GM23338 (cell line): ENCODE measurements around the gene SOX9. TPM values are rescaled to one million over a fixed set of nuclear protein-coding genes. Genes with fewer than 3 reads are reported as not detected.

Experiments
- ATAC-seq: fragments of 200-7000 bp; cut with Tn5 transposase; 3 replicates; pipeline ENCODE4 v1.9.1; 2020
- DNase-seq: peaks from one replicate; pipeline ENCODE4 v3.0.0-alpha.2; 2015; ENCODE audit warnings: low spot score
- H2AFZ ChIP-seq: fragments of 200-600 bp; sonication (generic); 2 replicates; pipeline ENCODE4 v1.8.0; 2016; ENCODE audit warnings: antibody characterized with exemption, mild to moderate bottlenecking, moderate library complexity
- H3F3A ChIP-seq: fragments of 200-600 bp; sonication (generic); replicated peaks from 2 replicates; pipeline ENCODE4 v1.8.0; 2017; ENCODE audit warnings: antibody characterized with exemption, mixed run types, low read depth
- H3K27ac ChIP-seq: fragments of 200-600 bp; sonication (generic); 2 replicates; pipeline ENCODE4 v1.6.1; 2016; ENCODE audit warnings: low read depth
- H3K27me3 ChIP-seq: fragments of 200-600 bp; sonication (generic); 2 replicates; pipeline ENCODE4 v1.8.0; 2016; ENCODE audit warnings: mild to moderate bottlenecking, mixed run types, moderate library complexity; ENCODE audit not compliant: insufficient read depth
- H3K36me3 ChIP-seq: fragments of 200-600 bp; sonication (generic); 2 replicates; pipeline ENCODE4 v1.8.0; 2016; ENCODE audit warnings: mild to moderate bottlenecking; ENCODE audit not compliant: insufficient read depth
- H3K4me1 ChIP-seq: fragments of 200-600 bp; sonication (generic); 2 replicates; pipeline ENCODE4 v1.8.0; 2016; ENCODE audit warnings: mild to moderate bottlenecking, moderate library complexity; ENCODE audit not compliant: insufficient read depth
- H3K4me2 ChIP-seq: fragments of 200-600 bp; sonication (generic); 2 replicates; pipeline ENCODE4 v1.7.1; 2017; ENCODE audit warnings: mixed run types
- H3K4me3 ChIP-seq: fragments of 200-600 bp; sonication (generic); 2 replicates; pipeline ENCODE4 v1.6.1; 2016; ENCODE audit warnings: mixed run types
- H3K79me2 ChIP-seq: fragments of 200-600 bp; sonication (generic); replicated peaks from 2 replicates; pipeline ENCODE4 v1.8.0; 2017; ENCODE audit warnings: mild to moderate bottlenecking; ENCODE audit not compliant: insufficient read depth
- H3K9me2 ChIP-seq: fragments of 200-600 bp; sonication (generic); 2 replicates; pipeline ENCODE4 v1.8.0; 2017; ENCODE audit not compliant: insufficient read depth
- H4K20me1 ChIP-seq: fragments of 200-600 bp; sonication (generic); replicated peaks from 2 replicates; pipeline ENCODE4 v1.8.0; 2017; ENCODE audit warnings: mild to moderate bottlenecking; ENCODE audit not compliant: insufficient read depth
- H3K27ac Mint-ChIP-seq: 2 replicates; pipeline ENCODE4 v1.8.0; 2020; ENCODE audit warnings: inconsistent platforms, mild to moderate bottlenecking, moderate library complexity, mixed read lengths
- H3K27me3 Mint-ChIP-seq: 3 replicates; pipeline ENCODE4 v1.8.0; 2022; ENCODE audit warnings: low read depth, mild to moderate bottlenecking, moderate library complexity, mixed read lengths, inconsistent platforms; ENCODE audit not compliant: insufficient read depth, poor library complexity
- H3K36me3 Mint-ChIP-seq: 3 replicates; pipeline ENCODE4 v1.8.0; 2021; ENCODE audit warnings: low read depth, mild to moderate bottlenecking, inconsistent platforms, moderate library complexity, mixed read lengths
- H3K4me1 Mint-ChIP-seq: 3 replicates; pipeline ENCODE4 v1.8.0; 2020; ENCODE audit warnings: mild to moderate bottlenecking, inconsistent platforms, mixed read lengths
- H3K4me3 Mint-ChIP-seq: 3 replicates; pipeline ENCODE4 v1.8.0; 2021; ENCODE audit warnings: moderate library complexity, mild to moderate bottlenecking, inconsistent platforms, mixed read lengths
- H3K9me3 Mint-ChIP-seq: 3 replicates; pipeline ENCODE4 v1.8.0; 2020; ENCODE audit warnings: moderate library complexity, mild to moderate bottlenecking, inconsistent platforms, mixed read lengths
- ETS1 ChIP-seq: IDR thresholded peaks from 2 replicates; pipeline ENCODE4 v1.6.1; 2016; ENCODE audit warnings: antibody characterized with exemption
- EZH2 ChIP-seq: fragments of 200-600 bp; sonication (generic); IDR thresholded peaks from one replicate; pipeline ENCODE4 v1.8.0; 2017; ENCODE audit warnings: antibody characterized with exemption, mild to moderate bottlenecking, low read depth; ENCODE audit not compliant: unreplicated experiment
- EZH2phosphoT487 ChIP-seq: fragments of 200-600 bp; sonication (generic); IDR thresholded peaks from one replicate; pipeline ENCODE4 v1.8.1; 2018; ENCODE audit warnings: antibody characterized with exemption; ENCODE audit not compliant: unreplicated experiment
- NANOG ChIP-seq: IDR thresholded peaks from 2 replicates; pipeline ENCODE4 v1.6.1; 2016; ENCODE audit warnings: antibody characterized with exemption, borderline replicate concordance
- POLR2AphosphoS5 ChIP-seq: IDR thresholded peaks from 2 replicates; pipeline ENCODE4 v1.6.1; 2016; ENCODE audit warnings: antibody characterized with exemption, low read depth
- ZNF114 ChIP-seq: fragments of 250-450 bp; sonication (Bioruptor Pico); IDR thresholded peaks from 2 replicates; pipeline ENCODE4 v1.5.0; 2020; ENCODE audit warnings: mild to moderate bottlenecking, moderate library complexity
- ZNF331 ChIP-seq: fragments of 250-450 bp; sonication (Bioruptor Pico); IDR thresholded peaks from 2 replicates; pipeline ENCODE4 v1.5.0; 2020; ENCODE audit warnings: low read depth, mild to moderate bottlenecking, moderate library complexity
- ZNF462 ChIP-seq: fragments of 250-450 bp; sonication (Bioruptor Pico); IDR thresholded peaks from 2 replicates; pipeline ENCODE4 v1.5.0; 2020; ENCODE audit warnings: mild to moderate bottlenecking, moderate library complexity
- polyA plus RNA-seq: library from polyadenylated mRNA; unstranded; fragments of >200 nt; fragmentation: Nextera tagmentation; extraction: Ambion mirVana; gene quantifications from 2 replicates; pipeline ENCODE4 v1.2.1, GENCODE V29; 2016
- total RNA-seq: library from RNA; depleted of rRNA; stranded (reverse); fragments of >200 nt; shearing (Covaris generic); gene quantifications from 2 replicates; pipeline ENCODE4 v1.2.3, GENCODE V29; 2014
- TF ChIP-seq, protein P1 (sequence below): IDR thresholded peaks from one replicate; pipeline ENCODE4 v1.6.1; 2018; ENCODE audit warnings: antibody characterized with exemption; ENCODE audit not compliant: unreplicated experiment
- TF ChIP-seq, protein P2 (sequence below), 2 experiments: fragments of 200-600 bp in 1 of 2; sonication (generic) in 1 of 2; conservative IDR thresholded peaks; 2 replicates each; pipeline versions ENCODE4 v1.5.1 to v1.6.1; 2016 to 2017; ENCODE audit warnings: antibody characterized with exemption in 2 of 2, low read depth in 2 of 2, mild to moderate bottlenecking in 2 of 2, moderate library complexity in 1 of 2

The SOX9 gene
- total and polyA plus RNA-seq, 2 experiments from 2014 or later: 4.4 TPM

DNA sequence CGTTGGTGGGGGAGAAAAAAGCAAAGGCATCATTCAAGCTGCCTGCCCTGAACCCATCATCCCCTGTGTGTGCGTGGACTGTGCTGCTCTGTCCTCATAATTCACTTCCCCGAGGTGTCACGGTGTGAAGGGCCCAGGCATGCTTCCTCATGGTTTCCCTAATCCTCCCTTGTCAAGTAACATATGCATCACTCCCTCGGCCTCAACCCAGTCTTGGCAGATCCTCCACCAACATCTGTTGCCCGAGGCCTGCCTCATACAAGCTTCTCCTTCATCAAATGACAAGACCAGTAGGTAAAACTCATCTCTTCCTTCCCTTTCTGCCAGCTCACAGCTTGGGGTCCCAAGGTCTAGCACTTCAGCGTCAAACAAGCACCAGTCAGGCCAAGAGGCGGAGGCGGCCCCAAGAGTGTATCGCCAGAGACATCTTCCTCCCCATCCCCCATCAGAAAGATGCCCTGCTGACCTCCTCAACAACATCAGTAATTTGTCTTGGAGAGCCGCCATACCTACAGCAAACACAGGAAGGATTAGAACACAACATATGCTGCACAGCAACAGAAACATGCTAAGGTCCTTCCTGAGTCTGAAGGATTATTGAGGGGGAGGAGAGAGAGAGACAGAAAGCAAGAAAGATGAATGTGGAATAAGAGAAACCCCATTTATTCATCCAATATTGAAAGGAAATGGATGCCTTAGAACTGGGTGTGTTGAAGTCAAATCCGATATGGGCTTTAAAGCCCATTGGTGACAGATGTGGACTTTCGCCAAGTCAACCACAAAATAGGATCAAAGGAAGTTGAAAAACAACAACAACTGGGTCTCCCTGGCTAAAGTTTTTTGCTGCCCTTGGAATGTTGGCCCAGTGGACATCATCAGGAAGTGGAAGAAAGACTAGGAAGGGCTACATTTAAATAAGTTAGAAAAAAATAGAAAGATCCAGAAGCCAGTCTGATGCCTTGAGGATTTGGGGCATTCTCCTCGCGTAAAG is 38.4 kb downstream of the SOX9 start:
- no peaks in the 10 kb centered on the region for H3K36me3 ChIP-seq
- H3F3A ChIP-seq: no peaks in the 10 kb centered on the region
- no peak overlapping the region for H2AFZ ChIP-seq
- H3K4me3 ChIP-seq: no peak overlapping the region
- no peaks in the 10 kb centered on the region for H3K4me1 ChIP-seq
- Mint-ChIP-seq H3K4me3 (no peak overlapping the region), H3K27me3 (peaks cover 2% of the 10 kb centered on the region), H3K27ac (no peak overlapping the region), H3K36me3 (0 out of 3 replicates have a peak, but pooled peaks cover 3% of the 10 kb centered on the region), H3K9me3 (peaks cover 2% of the 10 kb centered on the region; the same call in 1 of the 3 replicates), H3K4me1 (peaks cover 6% of the 10 kb centered on the region)
- no peaks in the 10 kb centered on the region for H4K20me1 ChIP-seq
- no peak overlapping the region for H3K4me2 ChIP-seq
- DNase-seq: no peak
- no peak for ATAC-seq
- no peaks in the 10 kb centered on the region for H3K79me2 ChIP-seq
- H3K27me3 ChIP-seq: no peaks in the 10 kb centered on the region
- no peak overlapping the region for H3K27ac ChIP-seq
- peaks cover 19% of the 10 kb centered on the region for H3K9me2 ChIP-seq
- TF ChIP-seq EZH2 (no peak), ZNF114 (CRISPR knock-in tag) (no peak), EZH2phosphoT487 (no peak), POLR2AphosphoS5 (no peak), ZNF462 (CRISPR knock-in tag) (no peak), NANOG (no peak), ETS1 (no peak), ZNF331 (CRISPR knock-in tag) (no peak)
- TF ChIP-seq, protein P1, sequence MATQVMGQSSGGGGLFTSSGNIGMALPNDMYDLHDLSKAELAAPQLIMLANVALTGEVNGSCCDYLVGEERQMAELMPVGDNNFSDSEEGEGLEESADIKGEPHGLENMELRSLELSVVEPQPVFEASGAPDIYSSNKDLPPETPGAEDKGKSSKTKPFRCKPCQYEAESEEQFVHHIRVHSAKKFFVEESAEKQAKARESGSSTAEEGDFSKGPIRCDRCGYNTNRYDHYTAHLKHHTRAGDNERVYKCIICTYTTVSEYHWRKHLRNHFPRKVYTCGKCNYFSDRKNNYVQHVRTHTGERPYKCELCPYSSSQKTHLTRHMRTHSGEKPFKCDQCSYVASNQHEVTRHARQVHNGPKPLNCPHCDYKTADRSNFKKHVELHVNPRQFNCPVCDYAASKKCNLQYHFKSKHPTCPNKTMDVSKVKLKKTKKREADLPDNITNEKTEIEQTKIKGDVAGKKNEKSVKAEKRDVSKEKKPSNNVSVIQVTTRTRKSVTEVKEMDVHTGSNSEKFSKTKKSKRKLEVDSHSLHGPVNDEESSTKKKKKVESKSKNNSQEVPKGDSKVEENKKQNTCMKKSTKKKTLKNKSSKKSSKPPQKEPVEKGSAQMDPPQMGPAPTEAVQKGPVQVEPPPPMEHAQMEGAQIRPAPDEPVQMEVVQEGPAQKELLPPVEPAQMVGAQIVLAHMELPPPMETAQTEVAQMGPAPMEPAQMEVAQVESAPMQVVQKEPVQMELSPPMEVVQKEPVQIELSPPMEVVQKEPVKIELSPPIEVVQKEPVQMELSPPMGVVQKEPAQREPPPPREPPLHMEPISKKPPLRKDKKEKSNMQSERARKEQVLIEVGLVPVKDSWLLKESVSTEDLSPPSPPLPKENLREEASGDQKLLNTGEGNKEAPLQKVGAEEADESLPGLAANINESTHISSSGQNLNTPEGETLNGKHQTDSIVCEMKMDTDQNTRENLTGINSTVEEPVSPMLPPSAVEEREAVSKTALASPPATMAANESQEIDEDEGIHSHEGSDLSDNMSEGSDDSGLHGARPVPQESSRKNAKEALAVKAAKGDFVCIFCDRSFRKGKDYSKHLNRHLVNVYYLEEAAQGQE: no peak
- TF ChIP-seq, protein P2, sequence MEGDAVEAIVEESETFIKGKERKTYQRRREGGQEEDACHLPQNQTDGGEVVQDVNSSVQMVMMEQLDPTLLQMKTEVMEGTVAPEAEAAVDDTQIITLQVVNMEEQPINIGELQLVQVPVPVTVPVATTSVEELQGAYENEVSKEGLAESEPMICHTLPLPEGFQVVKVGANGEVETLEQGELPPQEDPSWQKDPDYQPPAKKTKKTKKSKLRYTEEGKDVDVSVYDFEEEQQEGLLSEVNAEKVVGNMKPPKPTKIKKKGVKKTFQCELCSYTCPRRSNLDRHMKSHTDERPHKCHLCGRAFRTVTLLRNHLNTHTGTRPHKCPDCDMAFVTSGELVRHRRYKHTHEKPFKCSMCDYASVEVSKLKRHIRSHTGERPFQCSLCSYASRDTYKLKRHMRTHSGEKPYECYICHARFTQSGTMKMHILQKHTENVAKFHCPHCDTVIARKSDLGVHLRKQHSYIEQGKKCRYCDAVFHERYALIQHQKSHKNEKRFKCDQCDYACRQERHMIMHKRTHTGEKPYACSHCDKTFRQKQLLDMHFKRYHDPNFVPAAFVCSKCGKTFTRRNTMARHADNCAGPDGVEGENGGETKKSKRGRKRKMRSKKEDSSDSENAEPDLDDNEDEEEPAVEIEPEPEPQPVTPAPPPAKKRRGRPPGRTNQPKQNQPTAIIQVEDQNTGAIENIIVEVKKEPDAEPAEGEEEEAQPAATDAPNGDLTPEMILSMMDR (conservative IDR thresholded peaks at IDR 0.05; ENCODE audit: low read depth in 2 of 2): no peak
